HepG2 (cell line): ENCODE measurements around the gene LUC7L. TPM values are rescaled to one million over a fixed set of nuclear protein-coding genes. Genes with fewer than 3 reads are reported as not detected.

Experiments
- ATAC-seq: fragments of 200-7000 bp; cut with Tn5 transposase; 3 replicates; pipeline ENCODE4 v1.9.1; 2020; ENCODE audit warnings: mild to moderate bottlenecking, moderate library complexity
- BruUV-seq: library from RNA; stranded (reverse); fragments of 400-500 nt; replicated peaks from 2 replicates; lab custom pipeline; 2021; lab: Mats Ljungman, UMichigan
- CTCF ChIA-PET: fragments of 300-600 bp; formaldehyde crosslinking; extraction: SDS; loops from one replicate; lab custom pipeline; 2021; ENCODE audit warnings: low total read pairs, inconsistent platforms, low intra/inter-chr PET ratio; lab: Yijun Ruan, JAX
- POLR2A ChIA-PET: fragments of 350-600 bp; sonication (Branson Sonifier 250); formaldehyde crosslinking; loops from one replicate; lab custom pipeline; 2020; ENCODE audit warnings: antibody characterized with exemption, inconsistent platforms; lab: Yijun Ruan, JAX
- DNase-seq: peaks from one replicate; pipeline ENCODE4 v3.0.0-alpha.2; 2015; ENCODE audit warnings: low spot score
- FAIRE-seq: peaks from 3 replicates; lab custom pipeline; 2011; peaks lifted over from hg19 to GRCh38; lab: Jason Lieb, UNC
- H2AFZ ChIP-seq: one replicate; pipeline ENCODE4 v1.6.1; 2011; ENCODE audit warnings: low read length, inconsistent platforms
- H3K27ac ChIP-seq: fragments of 300-600 bp; 3 replicates; pipeline ENCODE4 v1.8.0; 2011; ENCODE audit warnings: mixed run types, mild to moderate bottlenecking, mixed read lengths, low read length, inconsistent platforms; ENCODE audit not compliant: insufficient read depth; ENCODE audit errors: extremely low read length
- H3K27me3 ChIP-seq, 2 experiments: fragments of 200-600 bp in 1 of 2; 2 replicates in 1 of 2; 3 replicates in 1 of 2; pipeline versions ENCODE4 v1.6.0 to v1.8.0; 2011; ENCODE audit warnings: low read length in 2 of 2, mild to moderate bottlenecking in 2 of 2, moderate library complexity in 2 of 2, inconsistent platforms in 1 of 2; ENCODE audit not compliant: insufficient read depth in 2 of 2, control insufficient read depth in 1 of 2
- H3K36me3 ChIP-seq, 2 experiments: fragments of 200-600 bp in 1 of 2; replicated peaks in 1 of 2; 2 replicates in 1 of 2; 3 replicates in 1 of 2; pipeline versions ENCODE4 v1.5.1 to v1.8.0; 2011; ENCODE audit warnings: low read length in 2 of 2, inconsistent platforms in 1 of 2; ENCODE audit not compliant: insufficient read depth in 2 of 2, control insufficient read depth in 1 of 2
- H3K4me1 ChIP-seq: 2 replicates; pipeline ENCODE4 v1.5.1; 2012; ENCODE audit warnings: low read length, inconsistent platforms; ENCODE audit not compliant: insufficient read depth
- H3K4me2 ChIP-seq: 2 replicates; pipeline ENCODE4 v1.6.0; 2011; ENCODE audit warnings: low read depth, low read length, inconsistent platforms
- H3K4me3 ChIP-seq, 3 experiments: fragments of 200-600 bp in 1 of 3; sonication (generic), shearing (Covaris generic) in 1 of 3; replicated peaks in 1 of 3; 2 replicates each; pipeline ENCODE4 v1.5.1; 2011 to 2016; ENCODE audit warnings: low read length in 3 of 3, inconsistent platforms in 2 of 3, low read depth in 2 of 3, mild to moderate bottlenecking in 2 of 3, control low read depth in 1 of 3, mixed read lengths in 1 of 3; ENCODE audit not compliant: insufficient read depth in 1 of 3
- H3K79me2 ChIP-seq: one replicate; pipeline ENCODE4 v1.6.1; 2011; ENCODE audit warnings: low read length, inconsistent platforms; ENCODE audit not compliant: insufficient read depth
- H3K9ac ChIP-seq: 2 replicates; pipeline ENCODE4 v1.6.0; 2011; ENCODE audit warnings: mild to moderate bottlenecking, low read depth, low read length, inconsistent platforms; ENCODE audit not compliant: insufficient read depth
- H3K9me3 ChIP-seq: 2 replicates; pipeline ENCODE4 v1.5.1; 2012; ENCODE audit warnings: mild to moderate bottlenecking, low read length
- H4K20me1 ChIP-seq: 2 replicates; pipeline ENCODE4 v1.6.0; 2011; ENCODE audit warnings: inconsistent platforms, mild to moderate bottlenecking, low read length, moderate library complexity; ENCODE audit not compliant: insufficient read depth
- ADNP ChIP-seq: sonication (generic); formaldehyde crosslinking; IDR thresholded peaks from 2 replicates; pipeline ENCODE4 v1.4.0; 2020; ENCODE audit warnings: missing genetic modification reagents
- CEBPG ChIP-seq: IDR thresholded peaks from 2 replicates; pipeline ENCODE4 v1.6.1; 2016
- DR1 ChIP-seq: sonication (generic); formaldehyde crosslinking; IDR thresholded peaks from 2 replicates; pipeline ENCODE4 v1.8.0; 2021; ENCODE audit warnings: mild to moderate bottlenecking, missing genetic modification reagents, inconsistent platforms
- HMG20B ChIP-seq: conservative IDR thresholded peaks from 2 replicates; pipeline ENCODE4 v1.6.1; 2016; ENCODE audit warnings: missing genetic modification reagents, missing compliant biosample characterization
- KLF15 ChIP-seq: sonication (generic); formaldehyde crosslinking; IDR thresholded peaks from 2 replicates; pipeline ENCODE4 v1.8.1; 2023; ENCODE audit warnings: borderline replicate concordance, mild to moderate bottlenecking, inconsistent platforms, missing genetic modification reagents, mixed read lengths
- PAWR ChIP-seq: sonication (generic); formaldehyde crosslinking; IDR thresholded peaks from 2 replicates; pipeline ENCODE4 v1.4.0; 2020; ENCODE audit warnings: missing genetic modification reagents, mild to moderate bottlenecking, borderline replicate concordance
- PRPF4 ChIP-seq: fragments of 200-400 bp; formaldehyde crosslinking; IDR thresholded peaks from 2 replicates; pipeline ENCODE4 v1.6.1; 2016; ENCODE audit warnings: low read length, low read depth; ENCODE audit not compliant: poor library complexity, severe bottlenecking
- RARG ChIP-seq: sonication (generic); formaldehyde crosslinking; IDR thresholded peaks from 2 replicates; pipeline ENCODE4 v1.4.0; 2020; ENCODE audit warnings: low read depth, mild to moderate bottlenecking, missing genetic modification reagents
- RFX5 ChIP-seq: IDR thresholded peaks from 2 replicates; pipeline ENCODE4 v1.6.1; 2011; ENCODE audit warnings: low read depth, low read length, improper control_type of control experiment
- RORA ChIP-seq: sonication (generic); formaldehyde crosslinking; IDR thresholded peaks from 2 replicates; pipeline ENCODE4 v1.5.0; 2020; ENCODE audit warnings: mild to moderate bottlenecking, missing genetic modification reagents, moderate library complexity
- SNAPC4 ChIP-seq: sonication (generic); formaldehyde crosslinking; IDR thresholded peaks from 2 replicates; pipeline ENCODE4 v1.4.0; 2020; ENCODE audit warnings: mild to moderate bottlenecking, missing genetic modification reagents
- ZBTB21 ChIP-seq: sonication (generic); formaldehyde crosslinking; IDR thresholded peaks from 2 replicates; pipeline ENCODE4 v1.4.0; 2020; ENCODE audit warnings: missing genetic modification reagents
- ZNF230 ChIP-seq: sonication (generic); formaldehyde crosslinking; IDR thresholded peaks from 2 replicates; pipeline ENCODE4 v1.4.0; 2020; ENCODE audit warnings: mild to moderate bottlenecking, missing genetic modification reagents
- ZNF274 ChIP-seq: sonication (generic); formaldehyde crosslinking; IDR thresholded peaks from 2 replicates; pipeline ENCODE4 v1.5.1; 2020; ENCODE audit warnings: mild to moderate bottlenecking, missing genetic modification reagents
- ZNF292 ChIP-seq: sonication (generic); formaldehyde crosslinking; IDR thresholded peaks from 2 replicates; pipeline ENCODE4 v1.8.1; 2022; ENCODE audit warnings: mild to moderate bottlenecking, low read depth, missing genetic modification reagents, borderline replicate concordance
- ZNF382 ChIP-seq: sonication (generic); formaldehyde crosslinking; IDR thresholded peaks from 2 replicates; pipeline ENCODE4 v1.5.0; 2020; ENCODE audit warnings: missing genetic modification reagents, mild to moderate bottlenecking, borderline replicate concordance
- ZNF792 ChIP-seq: IDR thresholded peaks from 2 replicates; pipeline ENCODE4 v1.6.1; 2016
- WGBS: methylation state at CpG from one replicate; pipeline ENCODE4 v1.1.6; 2017; ENCODE audit warnings: low lambda C conversion rate; 5-methylcytosine and 5-hydroxymethylcytosine counted together
- in situ Hi-C: cut with HindIII; loops from 2 replicates; pipeline ENCODE4 v1.10.0; 2017; ENCODE audit warnings: low pct_unique_long_range_greater_than_20kb; ENCODE audit not compliant: extremely low pct_ligation_motif_present
- intact Hi-C: fragments of 100-400 bp; cut with micrococcal nuclease; formaldehyde crosslinking; loops from one replicate; pipeline ENCODE4 v1.10.0; 2022; ENCODE audit not compliant: unreplicated experiment
- polyA plus RNA-seq, 8 experiments: library from polyadenylated mRNA; depleted of rRNA in 3 of 8; stranded (reverse) in 7 of 8; unstranded in 1 of 8; fragments of >200 nt; fragmentation: Illumina TruSeq in 4 of 8; extraction: Trizol in 4 of 8; gene quantifications; 2 replicates each; pipeline versions ENCODE4 v1.2.1 to v1.2.3, GENCODE V29; 2011 to 2016; ENCODE audit warnings: low read depth in 4 of 8, missing spikeins in 1 of 8, mixed read lengths in 1 of 8; ENCODE audit not compliant: insufficient read depth in 1 of 8
- total RNA-seq, 5 experiments: library from RNA; depleted of rRNA; stranded (reverse); fragments of >200 nt; fragmentation: Illumina TruSeq; extraction: Trizol; gene quantifications; 2 replicates each; pipeline ENCODE4 v1.2.3, GENCODE V29; 2016; ENCODE audit warnings: low read depth in 1 of 5

Gene LUC7L
- total and polyA plus RNA-seq, 2 of the 13 experiments (the other 11 are each of a cell fraction or from before 2014, with no cell fraction given): 48.7 to 56.9 TPM

DNA sequence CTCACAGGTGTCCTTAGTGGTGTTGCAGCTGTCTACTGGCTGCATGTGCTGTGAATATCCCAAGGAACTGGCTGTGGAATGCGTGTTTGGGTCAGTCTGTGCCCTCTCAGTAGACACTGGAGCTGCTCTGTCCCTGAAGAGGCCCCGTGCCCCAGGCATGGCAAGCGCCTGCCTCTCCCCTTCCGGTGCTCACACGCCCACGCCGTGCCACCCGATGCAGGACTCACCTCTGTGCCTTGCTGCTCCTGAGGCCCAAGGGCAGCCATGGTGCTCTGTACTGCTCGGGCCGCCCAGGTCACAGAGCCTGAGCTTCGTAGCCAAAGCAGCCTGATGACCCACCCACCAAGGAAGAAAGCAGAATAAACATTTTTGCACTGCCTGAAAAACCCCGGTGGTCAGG is 36.5 kb upstream of the LUC7L start (continued):
- TF ChIP-seq DR1 (CRISPR knock-in tag) (no peak), CEBPG (no peak), ADNP (no peak), ZNF792 (CRISPR knock-in tag) (no peak), SNAPC4 (CRISPR knock-in tag) (no peak), ZNF274 (no peak), HMG20B (CRISPR knock-in tag) (no peak), PAWR (no peak), RFX5 (no peak), ZNF382 (CRISPR knock-in tag) (no peak)

- Histone ChIP-seq H3K79me2 (no peaks in the 10 kb centered on the region), H3K27me3 (peaks cover 9 to 16% of the 10 kb centered on the region in 2 experiments; a peak in 4 of 5 replicates), H3K4me3 (no peak overlapping the region), H3K9me3 (no peaks in the 10 kb centered on the region), H3K4me1 (peaks cover 21% of the 10 kb centered on the region), H4K20me1 (no peaks in the 10 kb centered on the region), H3K36me3 (peaks cover 10 to 12% of the 10 kb centered on the region in 2 experiments; a peak in 4 of 5 replicates), H2AFZ (no peak overlapping the region), H3K9ac (no peak overlapping the region), H3K27ac (no peak overlapping the region), H3K4me2 (no peak overlapping the region)
- no peak for FAIRE-seq
- no peak for ATAC-seq
- intact Hi-C loops: no loop called here
- DNase-seq: no peak
- CTCF ChIA-PET: no interaction called here
- POLR2A ChIA-PET: interaction anchor here (0.9 kb wide), 1 partner anchor 30 kb away, joined by 3 read pairs; the partner anchor contains the start of gene FAM234A
- BruUV-seq: TSS peak; percentile 54
- 92% methylated on average over 7 of the region's 14 CpGs for WGBS
- in situ Hi-C loops: no loop called here
- TF ChIP-seq ZNF292 (no peak), RORA (CRISPR knock-in tag) (no peak), ZBTB21 (CRISPR knock-in tag) (no peak), RARG (CRISPR knock-in tag) (no peak), PRPF4 (no peak), KLF15 (no peak), ZNF230 (CRISPR knock-in tag) (no peak)
These were observed 35.8 kb upstream of the LUC7L start for GRCh38 chr16:265002-265529.
